K562 (cell line): ENCODE data around the gene SUMF2. TPM values are rescaled to one million over a fixed set of nuclear protein-coding genes. Genes with fewer than 3 reads are reported as not detected.

Experiments
- ATF6 ChIP-seq: sonication (generic); formaldehyde crosslinking; IDR thresholded peaks from 2 replicates; pipeline ENCODE4 v1.4.0; 2020; ENCODE audit warnings: mild to moderate bottlenecking, missing genetic modification reagents
- CBFA2T2 ChIP-seq: fragments of 450-650 bp; conservative IDR thresholded peaks from 2 replicates; pipeline ENCODE4 v1.6.1; 2017; ENCODE audit warnings: mild to moderate bottlenecking
- CUX1 ChIP-seq: fragments of 200-800 bp; sonication (Bioruptor generic); IDR thresholded peaks from 2 replicates; pipeline ENCODE4 v1.6.1; 2016; ENCODE audit warnings: missing genetic modification characterization, missing compliant biosample characterization
- DPF2 ChIP-seq: fragments of 450-650 bp; IDR thresholded peaks from 2 replicates; pipeline ENCODE4 v1.6.1; 2016
- ELK1 ChIP-seq: sonication (generic); formaldehyde crosslinking; IDR thresholded peaks from 2 replicates; pipeline ENCODE4 v1.8.1; 2022; ENCODE audit warnings: missing genetic modification reagents
- HDAC6 ChIP-seq: IDR thresholded peaks from 2 replicates; pipeline ENCODE4 v1.6.1; 2012; ENCODE audit warnings: low read depth, mild to moderate bottlenecking, control low read depth, inconsistent platforms, low read length, moderate library complexity
- JUNB ChIP-seq: fragments of 450-650 bp; formaldehyde crosslinking; conservative IDR thresholded peaks from 2 replicates; pipeline ENCODE4 v1.4.0; 2020; ENCODE audit warnings: mild to moderate bottlenecking
- MITF ChIP-seq: IDR thresholded peaks from 2 replicates; pipeline ENCODE4 v1.6.1; 2014; ENCODE audit warnings: antibody characterized with exemption
- NR1H2 ChIP-seq: sonication (generic); formaldehyde crosslinking; IDR thresholded peaks from 2 replicates; pipeline ENCODE4 v1.4.0; 2020; ENCODE audit warnings: mild to moderate bottlenecking, missing genetic modification reagents
- NR2C1 ChIP-seq, 2 experiments: fragments of 450-650 bp; IDR thresholded peaks; 2 replicates each; pipeline ENCODE4 v1.6.1; 2017; ENCODE audit warnings: mild to moderate bottlenecking in 2 of 2, antibody characterized with exemption in 1 of 2, inconsistent platforms in 1 of 2, missing compliant biosample characterization in 1 of 2, missing genetic modification characterization in 1 of 2
- SMARCC2 ChIP-seq: fragments of 450-650 bp; IDR thresholded peaks from 2 replicates; pipeline ENCODE4 v1.6.1; 2017; ENCODE audit warnings: antibody characterized with exemption, moderate library complexity, mild to moderate bottlenecking, low read depth
- SUPT5H ChIP-seq: fragments of 450-650 bp; IDR thresholded peaks from 2 replicates; pipeline ENCODE4 v1.6.1; 2016
- TAF15 ChIP-seq: fragments of 200-400 bp; formaldehyde crosslinking; IDR thresholded peaks from 2 replicates; pipeline ENCODE4 v1.6.1; 2017; ENCODE audit warnings: mild to moderate bottlenecking, low read depth, low read length, moderate library complexity
- ZFX ChIP-seq: sonication (generic); formaldehyde crosslinking; IDR thresholded peaks from 2 replicates; pipeline ENCODE4 v1.8.0; 2022; ENCODE audit warnings: mild to moderate bottlenecking, missing genetic modification reagents, moderate library complexity
- ZNF511 ChIP-seq: sonication (generic); formaldehyde crosslinking; IDR thresholded peaks from 2 replicates; pipeline ENCODE4 v1.8.0; 2022; ENCODE audit warnings: mild to moderate bottlenecking, missing genetic modification reagents
- ZNF766 ChIP-seq: fragments of 200-800 bp; sonication (Bioruptor generic); conservative IDR thresholded peaks from 2 replicates; pipeline ENCODE4 v1.6.1; 2016; ENCODE audit warnings: missing genetic modification characterization, missing compliant biosample characterization
- polyA plus RNA-seq, 8 experiments: library from polyadenylated mRNA; depleted of rRNA in 4 of 8; stranded (reverse) in 5 of 8; unstranded in 3 of 8; fragments of >200 nt; fragmentation: Nextera tagmentation in 2 of 8; fragmentation: Illumina TruSeq in 1 of 8; extraction: Ambion mirVana in 2 of 8; extraction: Trizol in 1 of 8; gene quantifications; 2 replicates each; pipeline versions ENCODE4 v1.2.1 to v1.2.3, GENCODE V29; 2011 to 2014; ENCODE audit warnings: inconsistent platforms in 1 of 8, missing spikeins in 1 of 8
- total RNA-seq, 7 experiments: library from RNA; depleted of rRNA in 6 of 7; stranded (reverse); fragments of >200 nt in 6 of 7; fragmentation: Illumina TruSeq in 2 of 7; extraction: Trizol in 2 of 7; gene quantifications; 2 replicates each; pipeline versions ENCODE4 v1.2.1 to v1.2.3, GENCODE V29; 2011 to 2021; ENCODE audit warnings: low replicate concordance in 1 of 7

Gene SUMF2
- total and polyA plus RNA-seq, 9 of the 15 experiments (the other 6 are each of a cell fraction or from before 2014, with no cell fraction given) = 39.0 to 113 (median 67.7) TPM

GRCh38 chr7:56106108-56107073 is 42.3 kb downstream of the SUMF2 start, which contains the start of gene CHCHD2 (continued):
- no peak for TF ChIP-seq MITF
- peak; percentile 83 for TF ChIP-seq NR2C1 (IDR thresholded peaks at IDR 0.05)
- TF ChIP-seq NR2C1 (tag; IDR thresholded peaks at IDR 0.05) = peak; percentile 88
- TF ChIP-seq CUX1 (CRISPR knock-in tag) = no peak
- no peak for TF ChIP-seq ZNF766
- no peak for TF ChIP-seq HDAC6
- no peak for TF ChIP-seq TAF15
- TF ChIP-seq ZFX (CRISPR knock-in tag) = peak; percentile 98
- TF ChIP-seq DPF2 = no peak
- TF ChIP-seq ELK1 (CRISPR knock-in tag) = no peak
- peak; percentile 98 for TF ChIP-seq SUPT5H
- no peak for TF ChIP-seq CBFA2T2
- TF ChIP-seq JUNB (CRISPR knock-in tag) = no peak
- no peak for TF ChIP-seq NR1H2 (CRISPR knock-in tag)
- TF ChIP-seq SMARCC2 = no peak
- 0 out of 2 replicates have a peak, but pooled peaks have one; percentile 93 for TF ChIP-seq ATF6 (CRISPR knock-in tag)
- TF ChIP-seq ZNF511 (CRISPR knock-in tag) = peak; percentile 77; the same call in 1 of the 2 replicates
